Endothelial cell of umbilical vein (primary cell): ENCODE data around the gene TMEM11. TPM values are rescaled to one million over a fixed set of nuclear protein-coding genes. Genes with fewer than 3 reads are reported as not detected.

Source experiments
- BruUV-seq: library from RNA; stranded (reverse); fragments of 400-500 nt; replicated peaks from 2 replicates; lab custom pipeline; 2021; lab: Mats Ljungman, UMichigan
- CTCF ChIA-PET: fragments of 300-600, 350-600 bp; sonication (Branson Sonifier 250); formaldehyde crosslinking; loops from one replicate; lab custom pipeline; 2021; ENCODE audit warnings: antibody characterized with exemption, inconsistent platforms; lab: Charles Lee
- POLR2A ChIA-PET: fragments of 300-600, 350-600 bp; sonication (Branson Sonifier 250); formaldehyde crosslinking; loops from one replicate; lab custom pipeline; 2021; ENCODE audit warnings: antibody characterized with exemption, inconsistent platforms; lab: Charles Lee
- DNase-seq: peaks from one replicate; pipeline ENCODE4 v3.0.0-alpha.2; 2011; ENCODE audit warnings: low read depth, low spot score
- FAIRE-seq: peaks from 2 replicates; lab custom pipeline; 2011; peaks lifted over from hg19 to GRCh38; lab: Jason Lieb, UNC
- H2AFZ ChIP-seq: 2 replicates; pipeline ENCODE4 v1.6.0; 2012; ENCODE audit warnings: low read depth, low read length, control low read depth, inconsistent platforms
- H3K27ac ChIP-seq: 2 replicates; pipeline ENCODE4 v1.5.1; 2011; ENCODE audit warnings: low read depth, mild to moderate bottlenecking, control low read depth, low read length, moderate library complexity; ENCODE audit not compliant: insufficient read depth
- H3K27me3 ChIP-seq, 2 experiments: 2 replicates each; pipeline versions ENCODE4 v1.6.0 to v1.6.1; 2011; ENCODE audit warnings: low read length in 2 of 2, mixed read lengths in 1 of 2; ENCODE audit not compliant: control insufficient read depth in 2 of 2, insufficient read depth in 2 of 2
- H3K36me3 ChIP-seq, 2 experiments: 2 replicates in 1 of 2; 3 replicates in 1 of 2; pipeline ENCODE4 v1.5.1; 2011; ENCODE audit warnings: low read length in 2 of 2, mild to moderate bottlenecking in 1 of 2, moderate library complexity in 1 of 2; ENCODE audit not compliant: control insufficient read depth in 2 of 2, insufficient read depth in 2 of 2; ENCODE audit errors: extremely low read depth in 1 of 2
- H3K4me1 ChIP-seq: 3 replicates; pipeline ENCODE4 v1.5.1; 2011; ENCODE audit warnings: mild to moderate bottlenecking, low read length; ENCODE audit not compliant: control insufficient read depth, insufficient read depth; ENCODE audit errors: extremely low read depth
- H3K4me2 ChIP-seq: 2 replicates; pipeline ENCODE4 v1.6.1; 2011; ENCODE audit warnings: low read length, control low read depth, mixed read lengths; ENCODE audit not compliant: insufficient read depth
- H3K4me3 ChIP-seq, 3 experiments: fragments of 200-600 bp in 1 of 3; sonication (generic), shearing (Covaris generic) in 1 of 3; replicated peaks in 1 of 3; 2 replicates each; pipeline ENCODE4 v1.5.1; 2011 to 2016; ENCODE audit warnings: control low read depth in 3 of 3, low read length in 3 of 3, mild to moderate bottlenecking in 2 of 3, inconsistent platforms in 1 of 3, low read depth in 1 of 3, moderate library complexity in 1 of 3; ENCODE audit not compliant: insufficient read depth in 1 of 3
- H3K79me2 ChIP-seq: 2 replicates; pipeline ENCODE4 v1.6.0; 2012; ENCODE audit warnings: low read length, inconsistent platforms; ENCODE audit not compliant: control insufficient read depth, insufficient read depth
- H3K9ac ChIP-seq: replicated peaks from 2 replicates; pipeline ENCODE3; 2011; ENCODE audit warnings: low read length, control low read depth; ENCODE audit not compliant: insufficient read depth; ENCODE audit errors: extremely low read depth
- H3K9me1 ChIP-seq: replicated peaks from 3 replicates; pipeline ENCODE4 v1.6.0; 2011; ENCODE audit warnings: mild to moderate bottlenecking, low read length; ENCODE audit not compliant: control insufficient read depth, insufficient read depth; ENCODE audit errors: extremely low read depth
- H3K9me3 ChIP-seq: replicated peaks from 2 replicates; pipeline ENCODE4 v1.5.1; 2012; ENCODE audit warnings: low read length, inconsistent platforms; ENCODE audit not compliant: control insufficient read depth, insufficient read depth
- H4K20me1 ChIP-seq: replicated peaks from 2 replicates; pipeline ENCODE3; 2011; ENCODE audit warnings: mild to moderate bottlenecking, low read length; ENCODE audit not compliant: control insufficient read depth, insufficient read depth; ENCODE audit errors: extremely low read depth
- EZH2 ChIP-seq: IDR thresholded peaks from 2 replicates; pipeline ENCODE4 v1.6.1; 2012; ENCODE audit warnings: borderline replicate concordance, low read depth, mild to moderate bottlenecking, moderate library complexity, low read length, inconsistent platforms; ENCODE audit not compliant: severe bottlenecking
- FOS ChIP-seq: IDR thresholded peaks from 2 replicates; pipeline ENCODE4 v1.6.1; 2011; ENCODE audit warnings: mild to moderate bottlenecking, low read length, moderate library complexity, borderline replicate concordance; ENCODE audit not compliant: insufficient read depth
- GATA2 ChIP-seq: IDR thresholded peaks from 2 replicates; pipeline ENCODE4 v1.7.0; 2011; ENCODE audit warnings: low read depth, mild to moderate bottlenecking, moderate library complexity, mixed read lengths, low read length; ENCODE audit not compliant: insufficient read length, insufficient read depth
- JUN ChIP-seq: IDR thresholded peaks from 2 replicates; pipeline ENCODE4 v1.6.1; 2011; ENCODE audit warnings: borderline replicate concordance, low read depth; ENCODE audit not compliant: insufficient read length, insufficient read depth
- MYC ChIP-seq: IDR thresholded peaks from one replicate; pipeline ENCODE4 v1.6.1; 2011; ENCODE audit warnings: mild to moderate bottlenecking, low read depth, low read length
- dilution Hi-C: fragments of 300-500 bp; cut with MboI; formaldehyde crosslinking; loops from one replicate; pipeline ENCODE4 v1.15.0; 2019; ENCODE audit warnings: low sequenced_read_pairs; ENCODE audit not compliant: extremely low pct_ligation_motif_present
- intact Hi-C: fragments of 100-400 bp; cut with micrococcal nuclease; formaldehyde crosslinking; loops from one replicate; pipeline ENCODE4 v1.10.0; 2022
- polyA plus RNA-seq, 4 experiments: library from polyadenylated mRNA; depleted of rRNA in 3 of 4; stranded (reverse) in 3 of 4; unstranded in 1 of 4; fragments of >200 nt; gene quantifications; 2 replicates each; pipeline versions ENCODE4 v1.2.1 to v1.2.3, GENCODE V29; 2011 to 2012; ENCODE audit warnings: missing spikeins in 1 of 4
- total RNA-seq: library from RNA; stranded (reverse); gene quantifications from 2 replicates; pipeline ENCODE4 v1.2.3, GENCODE V29; 2021
- TF ChIP-seq, protein P1 (sequence below): IDR thresholded peaks from 2 replicates; pipeline ENCODE4 v1.6.1; 2011; ENCODE audit not compliant: insufficient read depth, insufficient read length
- TF ChIP-seq, protein P2 (sequence below), 2 donors: IDR thresholded peaks; 1 replicate in 1 of 2; 2 replicates in 1 of 2; pipeline ENCODE4 v1.5.1; 2011; ENCODE audit warnings: low read length in 2 of 2, mild to moderate bottlenecking in 2 of 2, moderate library complexity in 2 of 2, control low read depth in 1 of 2, inconsistent platforms in 1 of 2, low read depth in 1 of 2; ENCODE audit not compliant: insufficient read depth in 1 of 2; ENCODE audit errors: extremely low read depth in 1 of 2

TMEM11 gene
- total and polyA plus RNA-seq, 2 donors (not counting 3 experiments of a cell fraction or from before 2014, with no cell fraction given), result 27.4 to 79.9 TPM

DNA sequence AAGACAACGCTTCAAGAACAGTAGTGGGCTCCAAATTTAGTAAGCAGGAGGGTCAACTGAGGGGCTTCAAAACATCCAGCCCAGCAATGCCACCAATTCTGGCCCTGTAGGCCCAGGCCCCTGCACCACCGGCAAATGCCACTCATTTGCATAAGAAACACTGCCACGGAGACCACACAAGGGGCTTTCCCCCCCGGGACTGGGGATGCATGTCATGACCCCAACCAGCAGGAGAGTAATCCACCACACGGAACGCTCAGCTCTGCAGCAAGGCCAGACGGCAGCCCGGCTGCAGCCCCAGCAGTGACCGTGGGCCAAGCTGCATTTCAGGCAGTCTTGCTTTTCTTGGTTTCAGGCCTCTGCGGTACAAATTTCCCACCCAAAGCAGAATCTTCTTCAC is 14.1 kb downstream of the TMEM11 start:
- Histone ChIP-seq H3K9me1 (no peaks in the 10 kb centered on the region), H3K4me2 (no peak overlapping the region), H3K4me3 (no peak overlapping the region), H3K79me2 (peaks cover 64% of the 10 kb centered on the region), H3K4me1 (no peaks in the 10 kb centered on the region), H3K9ac (no peak overlapping the region), H2AFZ (no peak overlapping the region), H3K9me3 (no peaks in the 10 kb centered on the region), H3K27me3 (no peaks in the 10 kb centered on the region), H3K27ac (no peak overlapping the region), H4K20me1 (no peaks in the 10 kb centered on the region), H3K36me3 (peaks cover 2 to 12% of the 10 kb centered on the region in 2 experiments)
- TF ChIP-seq EZH2, result no peak
- TF ChIP-seq FOS, result no peak
- TF ChIP-seq, protein P1, sequence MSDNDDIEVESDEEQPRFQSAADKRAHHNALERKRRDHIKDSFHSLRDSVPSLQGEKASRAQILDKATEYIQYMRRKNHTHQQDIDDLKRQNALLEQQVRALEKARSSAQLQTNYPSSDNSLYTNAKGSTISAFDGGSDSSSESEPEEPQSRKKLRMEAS, result no peak
- TF ChIP-seq, protein P2, sequence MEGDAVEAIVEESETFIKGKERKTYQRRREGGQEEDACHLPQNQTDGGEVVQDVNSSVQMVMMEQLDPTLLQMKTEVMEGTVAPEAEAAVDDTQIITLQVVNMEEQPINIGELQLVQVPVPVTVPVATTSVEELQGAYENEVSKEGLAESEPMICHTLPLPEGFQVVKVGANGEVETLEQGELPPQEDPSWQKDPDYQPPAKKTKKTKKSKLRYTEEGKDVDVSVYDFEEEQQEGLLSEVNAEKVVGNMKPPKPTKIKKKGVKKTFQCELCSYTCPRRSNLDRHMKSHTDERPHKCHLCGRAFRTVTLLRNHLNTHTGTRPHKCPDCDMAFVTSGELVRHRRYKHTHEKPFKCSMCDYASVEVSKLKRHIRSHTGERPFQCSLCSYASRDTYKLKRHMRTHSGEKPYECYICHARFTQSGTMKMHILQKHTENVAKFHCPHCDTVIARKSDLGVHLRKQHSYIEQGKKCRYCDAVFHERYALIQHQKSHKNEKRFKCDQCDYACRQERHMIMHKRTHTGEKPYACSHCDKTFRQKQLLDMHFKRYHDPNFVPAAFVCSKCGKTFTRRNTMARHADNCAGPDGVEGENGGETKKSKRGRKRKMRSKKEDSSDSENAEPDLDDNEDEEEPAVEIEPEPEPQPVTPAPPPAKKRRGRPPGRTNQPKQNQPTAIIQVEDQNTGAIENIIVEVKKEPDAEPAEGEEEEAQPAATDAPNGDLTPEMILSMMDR (IDR thresholded peaks at IDR 0.05; ENCODE audit: extremely low read depth in 1 of 2, insufficient read depth in 1 of 2, low read depth in 1 of 2, low read length in 2 of 2), result no peak
- TF ChIP-seq JUN, result no peak
- TF ChIP-seq GATA2, result no peak
- TF ChIP-seq MYC, result no peak
- no peak for DNase-seq
- POLR2A ChIA-PET, result no interaction called here
- dilution Hi-C loops (no loop called here), intact Hi-C loops (no loop called here)
- BruUV-seq, result no TSS peak
- CTCF ChIA-PET, result interaction anchor here (1.2 to 1.8 kb wide), 3 partner anchors 13 to 80 kb away, joined by 3 to 4 read pairs (median 3); no protein-coding TSS in a partner anchor
- FAIRE-seq, result no peak
